Hair follicle dermal papilla cell (primary cell): ENCODE measurements around the gene ALDH3B1. TPM values are rescaled to one million over a fixed set of nuclear protein-coding genes. Genes with fewer than 3 reads are reported as not detected.

Source experiments
- small RNA-seq: library from RNA; depleted of rRNA; stranded (forward); fragments of <200 nt; gene quantifications from one replicate; pipeline ENCODE3, GENCODE V24; 2012
- total RNA-seq: library from RNA; depleted of rRNA; stranded (reverse); fragments of >200 nt; gene quantifications from 2 replicates; pipeline ENCODE4 v1.2.3, GENCODE V29; 2012

The ALDH3B1 gene
- total RNA-seq = 56.6 and 70.8 TPM in 2 replicates

GRCh38 chr11:68010090-68011041 lies at the start of gene ALDH3B1:
Gene ALDH3B1 (plus strand): TSS chr11:68010327. CDS start chr11:68015298, 4,971 bp downstream.

DNA sequence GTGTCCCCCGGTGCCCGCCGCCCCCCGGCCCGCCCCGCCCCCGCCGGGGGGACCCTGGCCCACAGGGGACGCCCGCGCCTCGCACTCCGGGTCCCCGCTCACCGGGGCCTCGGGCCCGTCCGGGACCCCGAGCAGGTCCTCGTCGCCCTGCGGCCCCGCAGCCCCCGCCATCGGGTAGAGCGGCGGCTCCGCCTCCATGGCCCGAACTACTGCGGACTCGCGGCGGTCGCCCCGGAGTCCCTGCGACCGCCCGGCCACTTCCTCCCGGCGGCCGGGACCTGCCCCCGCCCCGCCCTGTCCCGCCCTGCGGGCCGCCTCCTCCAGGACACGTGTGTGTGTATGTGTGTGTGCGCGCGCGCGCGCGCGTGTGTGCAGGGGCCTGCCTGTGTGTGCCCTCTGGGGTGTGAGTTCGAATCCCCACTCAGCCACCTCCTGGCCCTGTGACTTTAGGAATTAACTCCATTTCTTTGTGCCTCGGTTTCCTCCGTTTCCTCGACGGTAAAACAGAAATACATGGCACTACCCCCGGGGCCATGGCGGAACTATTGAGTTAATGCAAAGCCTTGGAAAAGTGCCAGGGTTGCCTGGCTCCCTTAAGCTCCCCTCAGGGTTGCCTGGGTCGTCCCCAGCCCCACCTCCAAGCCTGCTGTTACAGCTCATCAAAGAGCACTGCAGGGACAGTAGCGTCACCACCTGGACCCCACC lies 6.1 kb upstream of the ALDH3B1 start, which contains the start of gene UNC93B1:
Gene UNC93B1 (minus strand): TSS at position 252 of the 705 bp plus-strand sequence. CDS start 54 bp downstream, at position 198.

GRCh38 chr11:68030318-68031143 lies 20.4 kb downstream of the ALDH3B1 start, which contains the start of gene NDUFS8:
Gene NDUFS8 (plus strand): TSS chr11:68030681. CDS start chr11:68032152, 1,471 bp downstream.

GRCh38 chr11:68038718-68039525 lies 28.8 kb downstream of the ALDH3B1 start, which contains the start of gene TCIRG1:
Gene TCIRG1 (plus strand): TSS chr11:68039025. CDS start chr11:68041272, 2,247 bp downstream.

Small RNAs within 50 kb of the gene (small RNA-seq; reads per million reads assigned to genes)
- not detected for gene MIR6753

Other genes starting within 250 kb of the ALDH3B1 start
- gene UNC93B1, start 6.2 kb upstream of the ALDH3B1 start, total RNA-seq = 40.9 and 44.1 TPM in 2 replicates
- 54.4 and 68.1 TPM in 2 replicates for gene NDUFS8, start 20.4 kb downstream of the ALDH3B1 start, total RNA-seq
- 109 and 131 TPM in 2 replicates for gene TCIRG1, start 28.7 kb downstream of the ALDH3B1 start, total RNA-seq
- 10.0 and 14.3 TPM in 2 replicates for gene CHKA, start 111.1 kb downstream of the ALDH3B1 start, total RNA-seq
- gene KMT5B, start 203.0 kb downstream of the ALDH3B1 start, total RNA-seq = 24.2 and 27.6 TPM in 2 replicates